Measurements from ENCODE around the gene ZBTB2. TPM values are rescaled to one million over a fixed set of nuclear protein-coding genes. Genes with fewer than 3 reads are reported as not detected.

ZBTB2 gene
- 10 to 100 TPM in 2 of 3 donors, 1 to 10 TPM in 1; 8.1 to 13.3 (median 11.0) TPM for total RNA-seq
- long read RNA-seq, donor 1, transcript ZBTB2-201 (3 exons, 3,090 nt) = major isoform, 16 of 23 reads
- long read RNA-seq, donor 1, partial matches to known transcripts = 4 of 23 reads
- long read RNA-seq, donor 1, other reads (novel, unspliced or antisense) = 3 of 23 reads
- long read RNA-seq, donor 2, partial matches to known transcripts = 0 of 1 reads
- long read RNA-seq, donor 2, other reads (novel, unspliced or antisense) = 0 of 1 reads

GRCh38 chr6:151391471-151392413, at the start of gene ZBTB2:
Gene ZBTB2, minus strand, starts transcription at chr6:151391559. Its CDS starts 17,922 bp downstream, at chr6:151373637.
- Histone ChIP-seq H3K4me1 (ENCODE audit: low read depth) (peaks cover 28% of the 10 kb centered on the region), H3K36me3 (ENCODE audit: low read depth) (no peaks in the 10 kb centered on the region), H3K9me3 (no peaks in the 10 kb centered on the region), H3K4me3 (peak within 1 kb of the TSS; percentile 100)
- DNase-seq (peak; percentile 74 to 87 (median 79)), ATAC-seq (peak; percentile 4)
- no peak for TF ChIP-seq CTCF (IDR thresholded peaks at IDR 0.05)
- intact Hi-C loops (cut with DNase I, micrococcal nuclease) = no loop called here

GRCh38 chr6:151440930-151441329, 49.6 kb upstream of the ZBTB2 start:
- DNase-seq (no peak), ATAC-seq (no peak)
- H3K36me3 ChIP-seq (ENCODE audit: low read depth) = no peaks in the 10 kb centered on the region
- TF ChIP-seq CTCF (IDR thresholded peaks at IDR 0.05) = no peak
- intact Hi-C loops (cut with DNase I, micrococcal nuclease) = no loop called here
- no peaks in the 10 kb centered on the region for H3K9me3 ChIP-seq
- peaks cover 12% of the 10 kb centered on the region for H3K4me1 ChIP-seq (ENCODE audit: low read depth)
- no peak overlapping the region for H3K4me3 ChIP-seq

DNA sequence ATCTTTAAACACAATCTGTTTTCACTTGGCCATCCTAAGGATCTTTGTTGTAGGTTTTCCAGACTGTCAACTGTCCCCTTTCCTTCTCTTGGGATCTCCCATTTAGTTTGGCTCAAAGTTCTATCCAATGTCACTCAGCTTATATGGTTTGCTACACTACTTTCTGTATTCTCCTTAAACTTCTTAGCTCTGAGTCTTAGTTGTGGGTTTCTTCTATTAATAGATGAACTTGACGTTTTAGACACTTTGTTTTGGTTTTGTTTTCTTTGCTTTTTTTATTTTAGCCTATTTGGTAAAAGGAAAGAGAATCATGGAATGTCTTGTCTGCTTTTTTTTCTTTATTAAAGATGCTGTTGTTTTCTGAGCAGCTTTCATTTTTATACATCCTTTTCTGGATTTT, 49.1 kb upstream of the ZBTB2 start:
- Histone ChIP-seq H3K9me3 (no peaks in the 10 kb centered on the region), H3K36me3 (ENCODE audit: low read depth) (no peaks in the 10 kb centered on the region), H3K4me3 (no peak overlapping the region), H3K4me1 (ENCODE audit: low read depth) (peaks cover 12% of the 10 kb centered on the region)
- TF ChIP-seq CTCF (IDR thresholded peaks at IDR 0.05) = no peak
- intact Hi-C loops (cut with DNase I, micrococcal nuclease) = no loop called here
- no peak for ATAC-seq
- no peak for DNase-seq

DNA sequence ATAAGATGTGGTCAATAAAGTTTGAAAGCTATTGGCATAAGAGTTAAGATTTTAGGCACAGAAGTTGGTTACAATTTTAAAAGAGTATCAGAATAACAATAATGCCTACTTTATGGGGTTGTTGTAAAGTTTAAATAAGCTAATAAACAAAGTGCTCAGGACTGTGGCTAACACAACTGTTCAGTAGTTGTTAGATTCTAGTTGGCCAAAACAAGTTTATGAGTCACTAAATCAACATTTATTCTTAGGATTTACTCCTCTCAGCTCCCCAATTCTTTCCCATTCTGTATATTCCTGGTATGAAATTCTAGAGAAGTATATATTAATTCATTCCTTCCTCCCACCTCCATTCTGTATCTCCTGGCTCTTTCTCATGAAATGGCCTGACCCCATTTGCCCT, 46.0 kb upstream of the ZBTB2 start:
- ATAC-seq (no peak), DNase-seq (no peak)
- H3K9me3 ChIP-seq = no peaks in the 10 kb centered on the region
- no peaks in the 10 kb centered on the region for H3K36me3 ChIP-seq (ENCODE audit: low read depth)
- intact Hi-C loops (cut with DNase I, micrococcal nuclease) = no loop called here
- H3K4me3 ChIP-seq = no peak overlapping the region
- H3K4me1 ChIP-seq (ENCODE audit: low read depth) = peaks cover 12% of the 10 kb centered on the region
- TF ChIP-seq CTCF (IDR thresholded peaks at IDR 0.05) = no peak

DNA sequence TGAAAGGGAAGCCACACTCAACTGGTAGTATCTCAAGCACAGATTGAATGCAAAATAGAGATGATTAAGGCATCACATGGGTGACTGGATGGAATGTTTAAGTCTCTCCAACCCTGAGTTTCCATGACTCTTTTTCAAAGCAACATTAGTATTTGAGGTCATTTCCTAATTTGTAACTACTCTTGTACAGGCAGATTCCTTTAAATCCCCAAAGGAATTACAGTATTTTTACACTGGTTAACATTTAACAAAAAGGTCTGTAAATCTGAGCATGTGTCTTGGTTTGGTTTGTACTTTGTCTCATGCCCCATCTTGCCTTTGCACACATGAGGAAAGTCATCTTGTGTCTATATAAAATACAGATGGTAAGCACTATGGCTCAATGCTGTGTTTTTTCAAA, 45.4 kb upstream of the ZBTB2 start:
- peaks cover 12% of the 10 kb centered on the region for H3K4me1 ChIP-seq (ENCODE audit: low read depth)
- H3K4me3 ChIP-seq = no peak overlapping the region
- ATAC-seq = peak; percentile 73
- no peaks in the 10 kb centered on the region for H3K36me3 ChIP-seq (ENCODE audit: low read depth)
- DNase-seq = no peak
- intact Hi-C loops (cut with DNase I, micrococcal nuclease) = no loop called here
- TF ChIP-seq CTCF (IDR thresholded peaks at IDR 0.05) = no peak
- no peaks in the 10 kb centered on the region for H3K9me3 ChIP-seq
